Esophagus (tissue), 2 donors: Measurements from ENCODE around the gene UBL4A. TPM values are rescaled to one million over a fixed set of nuclear protein-coding genes. Genes with fewer than 3 reads are reported as not detected.
A peak's percentile ranks its signal among the peaks of the same experiment; 100 is the strongest.

Source experiments
- H3K27ac ChIP-seq, 2 donors: one replicate each; pipeline ENCODE4 v1.5.1; 2013; ENCODE audit warnings: low read depth in 2 of 2, mild to moderate bottlenecking in 2 of 2, inconsistent platforms in 1 of 2, low read length in 1 of 2, moderate library complexity in 1 of 2
- H3K27me3 ChIP-seq, 2 donors: one replicate each; pipeline ENCODE4 v1.6.1; 2013; ENCODE audit warnings: low read length in 2 of 2, control low read depth in 1 of 2, mild to moderate bottlenecking in 1 of 2; ENCODE audit not compliant: insufficient read depth in 2 of 2, control insufficient read depth in 1 of 2
- H3K36me3 ChIP-seq, 2 donors: one replicate each; pipeline ENCODE4 v1.6.1; 2013; ENCODE audit warnings: low read length in 1 of 2; ENCODE audit not compliant: control insufficient read depth in 2 of 2, insufficient read depth in 2 of 2
- H3K4me1 ChIP-seq, 2 donors: one replicate each; pipeline ENCODE4 v1.6.1; 2013; ENCODE audit warnings: low read length in 1 of 2; ENCODE audit not compliant: control insufficient read depth in 2 of 2, insufficient read depth in 2 of 2
- H3K4me3 ChIP-seq, 2 donors: one replicate each; pipeline ENCODE4 v1.5.1; 2013; ENCODE audit warnings: low read length in 2 of 2, mild to moderate bottlenecking in 2 of 2, low read depth in 1 of 2, moderate library complexity in 1 of 2
- H3K9me3 ChIP-seq, 2 donors: one replicate each; pipeline ENCODE4 v1.6.1; 2013; ENCODE audit warnings: mild to moderate bottlenecking in 2 of 2, low read depth in 1 of 2, low read length in 1 of 2, moderate library complexity in 1 of 2; ENCODE audit not compliant: control insufficient read depth in 2 of 2, insufficient read depth in 1 of 2
- WGBS, 2 donors: extraction: QIAGEN DNeasy Blood & Tissue Kit; methylation state at CpG; one replicate each; pipeline ENCODE4 v1.1.7; 2013; 5-methylcytosine and 5-hydroxymethylcytosine counted together
- polyA plus RNA-seq, 2 donors: library from polyadenylated mRNA; stranded (reverse); fragments of 200-250 nt; gene quantifications; one replicate each; pipeline ENCODE4 v1.2.3, GENCODE V29; 2013
- donor health status: healthy with polysubstance abuse.
- donor health status: Bipolar disorder and iron deficiency.

UBL4A gene
- polyA plus RNA-seq, 2 donors: 15.4 to 28.5 TPM

DNA sequence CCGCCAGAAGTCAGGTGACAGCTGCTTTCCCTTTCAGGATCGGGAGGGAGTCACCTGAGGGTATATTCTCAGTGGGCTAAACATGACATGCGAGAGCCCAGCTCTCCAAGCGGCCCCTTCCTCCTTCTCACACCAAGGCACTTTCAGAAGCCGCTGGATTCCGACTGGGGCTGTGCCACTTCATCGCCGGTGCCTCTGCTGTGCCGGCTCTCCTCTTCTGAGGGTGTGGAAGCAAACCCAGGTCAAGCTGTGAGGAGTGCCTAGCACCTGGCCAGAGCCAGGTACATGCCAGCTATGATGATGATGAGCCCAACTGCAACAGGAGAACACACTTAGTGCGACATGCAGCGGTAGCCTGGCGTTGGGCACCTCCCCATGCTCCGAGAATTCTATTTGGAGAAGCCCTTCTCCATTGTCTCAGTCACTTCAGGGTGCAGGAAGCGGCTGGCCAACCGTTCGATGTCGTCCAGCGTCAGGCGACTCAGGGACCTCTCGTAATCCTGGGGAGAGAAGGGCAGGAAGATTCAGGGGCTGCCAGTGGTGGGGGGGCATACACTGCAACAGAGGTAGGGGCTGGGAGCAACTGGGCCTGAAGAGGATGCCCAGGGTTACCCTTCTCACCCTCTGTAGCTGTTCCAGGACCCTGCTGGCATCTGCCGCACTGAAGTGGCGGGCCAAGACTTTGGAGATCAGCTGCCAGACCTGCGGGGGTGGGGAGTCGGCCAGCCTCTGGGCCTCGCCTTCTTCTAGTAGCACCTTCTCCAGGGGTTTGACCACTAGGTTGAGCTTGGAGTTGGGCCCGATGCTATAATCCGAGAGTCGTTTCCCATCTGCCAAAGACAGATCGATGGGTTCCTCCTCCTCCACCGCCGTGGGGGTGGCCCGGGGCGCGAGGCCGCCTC lies 1.0 kb downstream of the UBL4A start:
- WGBS, 2 donors: 29 to 66% methylated on average over 35 of the region's 35 CpGs
- peaks cover 0 to 14% of the 10 kb centered on the region in 2 donors for H3K36me3 ChIP-seq
- H3K27me3 ChIP-seq: no peaks in the 10 kb centered on the region
- H3K27ac ChIP-seq: peak overlapping the region; percentile 73 to 93
- peaks cover 0 to 6% of the 10 kb centered on the region in 2 donors for H3K9me3 ChIP-seq
- H3K4me1 ChIP-seq: peaks cover 5 to 16% of the 10 kb centered on the region in 2 donors
- H3K4me3 ChIP-seq: peak overlapping the region; percentile 64 to 77

DNA sequence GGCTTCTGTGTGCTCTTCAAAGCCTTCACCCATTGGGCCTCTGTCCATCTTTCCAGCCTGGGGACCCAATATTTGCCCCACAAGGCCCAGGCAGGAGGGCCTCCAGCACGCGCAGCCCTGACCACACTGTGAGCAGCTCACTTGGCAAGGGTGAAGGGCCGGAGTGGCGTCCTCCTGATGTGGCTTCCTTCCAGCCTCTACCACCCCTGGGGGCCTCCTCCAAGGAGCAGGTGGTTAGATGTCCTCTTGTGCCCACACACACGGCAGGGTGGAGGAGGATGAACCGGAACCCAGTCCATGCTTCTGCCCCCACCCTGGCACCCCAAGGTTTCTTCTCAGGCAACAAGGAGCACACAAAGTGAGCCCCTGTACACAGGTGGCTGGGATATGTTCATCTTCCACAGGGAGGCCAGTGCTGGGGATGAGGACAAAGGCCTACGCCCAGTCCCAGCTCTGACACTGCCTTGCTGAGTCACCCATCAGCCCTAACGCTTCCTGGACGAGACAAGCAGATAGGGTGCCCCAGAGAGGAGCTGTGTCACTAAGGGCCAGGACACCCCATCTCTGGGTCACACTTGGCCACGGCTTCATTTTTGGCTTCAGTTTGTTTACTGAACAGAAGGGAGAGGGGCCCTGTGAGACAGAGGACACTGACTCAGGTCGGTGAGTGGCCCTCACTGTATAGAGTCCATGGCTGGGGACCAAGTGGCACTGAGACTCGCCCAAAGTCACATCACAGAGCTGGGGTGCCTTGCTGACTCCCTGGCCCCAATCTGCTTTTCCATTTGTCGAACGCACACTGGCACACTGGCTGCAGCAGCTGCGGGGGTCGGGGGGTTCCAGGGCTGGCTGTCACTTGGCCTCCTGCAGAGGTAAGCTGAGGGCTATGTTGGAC lies 1.9 kb downstream of the UBL4A start:
- Histone ChIP-seq H3K36me3 (peaks cover 0 to 14% of the 10 kb centered on the region in 2 donors), H3K27me3 (no peaks in the 10 kb centered on the region), H3K4me1 (peaks cover 5 to 16% of the 10 kb centered on the region in 2 donors), H3K4me3 (no peak overlapping the region), H3K27ac (peak overlapping the region; percentile 73 to 93), H3K9me3 (peaks cover 0 to 6% of the 10 kb centered on the region in 2 donors)
- WGBS, 2 donors: 73 to 74% methylated on average over 16 of the region's 16 CpGs

DNA sequence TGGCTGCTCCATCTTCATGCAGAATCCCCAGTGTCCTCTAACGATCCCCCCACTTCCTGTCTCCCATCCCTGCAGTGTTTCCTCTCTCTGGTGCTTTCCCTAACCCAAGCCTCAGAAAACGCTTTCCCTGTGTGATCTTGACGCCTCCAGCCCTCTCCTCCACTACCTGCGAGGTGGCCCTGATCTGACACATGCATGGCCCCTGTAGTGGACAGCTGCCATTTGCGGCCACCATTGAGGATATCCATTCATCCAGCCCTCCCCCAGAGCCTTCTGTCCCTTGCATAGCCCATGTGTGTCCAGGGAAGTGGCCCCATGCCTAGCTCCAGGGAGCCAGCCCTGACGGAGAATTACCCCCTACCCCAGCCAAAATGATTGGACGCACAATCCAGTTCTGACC lies 3.1 kb downstream of the UBL4A start:
- H3K4me1 ChIP-seq: peaks cover 5 to 12% of the 10 kb centered on the region in 2 donors
- H3K27ac ChIP-seq: no peak overlapping the region
- peaks cover 0 to 6% of the 10 kb centered on the region in 2 donors for H3K9me3 ChIP-seq
- peaks cover 0 to 9% of the 10 kb centered on the region in 2 donors for H3K36me3 ChIP-seq
- no peak overlapping the region for H3K4me3 ChIP-seq
- 84 to 88% methylated on average over 7 of the region's 7 CpGs for WGBS, 2 donors
- H3K27me3 ChIP-seq: no peaks in the 10 kb centered on the region

- Histone ChIP-seq H3K27me3 (no peaks in the 10 kb centered on the region), H3K36me3 (peaks cover 0 to 3% of the 10 kb centered on the region in 2 donors), H3K27ac (no peak overlapping the region), H3K4me3 (no peak overlapping the region), H3K4me1 (peaks cover 5 to 12% of the 10 kb centered on the region in 2 donors), H3K9me3 (peaks cover 0 to 6% of the 10 kb centered on the region in 2 donors)
- 60 to 65% methylated on average over 7 of the region's 7 CpGs for WGBS, 2 donors
Measured at GRCh38 chrX:154482786-154483185, 3.6 kb downstream of the UBL4A start.

GRCh38 chrX:154481911-154482601 lies 4.4 kb downstream of the UBL4A start:
- H3K36me3 ChIP-seq: peaks cover 0 to 3% of the 10 kb centered on the region in 2 donors
- H3K4me3 ChIP-seq: no peak overlapping the region
- WGBS, 2 donors: 81 to 82% methylated on average over 14 of the region's 14 CpGs
- H3K9me3 ChIP-seq: peaks cover 0 to 6% of the 10 kb centered on the region in 2 donors
- H3K27ac ChIP-seq: no peak overlapping the region
- no peaks in the 10 kb centered on the region for H3K27me3 ChIP-seq
- H3K4me1 ChIP-seq: peaks cover 5 to 12% of the 10 kb centered on the region in 2 donors

DNA sequence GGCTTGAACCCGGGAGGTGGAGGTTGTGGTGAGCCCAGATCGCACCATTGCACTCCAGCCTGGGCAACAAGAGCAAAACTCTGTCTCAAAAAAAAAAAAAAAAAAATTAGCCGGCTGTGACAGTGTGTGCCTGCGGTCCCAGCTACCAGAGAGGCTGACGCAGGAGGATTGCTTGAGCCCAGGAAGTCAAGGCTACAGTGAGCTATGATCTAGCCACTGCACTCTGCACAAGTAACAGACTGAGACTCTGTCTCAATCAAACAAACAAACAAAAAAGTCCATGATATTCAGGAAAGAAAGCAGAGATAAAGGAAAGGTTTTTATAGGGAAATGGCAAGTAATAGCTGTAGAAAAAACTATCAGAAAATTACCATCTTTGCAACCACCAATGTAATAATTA lies 5.2 kb downstream of the UBL4A start:
- peaks cover 0 to 2% of the 10 kb centered on the region in 2 donors for H3K9me3 ChIP-seq
- WGBS, 2 donors: 94 to 95% methylated on average over 5 of the region's 5 CpGs
- H3K36me3 ChIP-seq: peaks cover 0 to 3% of the 10 kb centered on the region in 2 donors
- no peak overlapping the region for H3K27ac ChIP-seq
- H3K27me3 ChIP-seq: no peaks in the 10 kb centered on the region
- peaks cover 5 to 12% of the 10 kb centered on the region in 2 donors for H3K4me1 ChIP-seq
- no peak overlapping the region for H3K4me3 ChIP-seq

DNA sequence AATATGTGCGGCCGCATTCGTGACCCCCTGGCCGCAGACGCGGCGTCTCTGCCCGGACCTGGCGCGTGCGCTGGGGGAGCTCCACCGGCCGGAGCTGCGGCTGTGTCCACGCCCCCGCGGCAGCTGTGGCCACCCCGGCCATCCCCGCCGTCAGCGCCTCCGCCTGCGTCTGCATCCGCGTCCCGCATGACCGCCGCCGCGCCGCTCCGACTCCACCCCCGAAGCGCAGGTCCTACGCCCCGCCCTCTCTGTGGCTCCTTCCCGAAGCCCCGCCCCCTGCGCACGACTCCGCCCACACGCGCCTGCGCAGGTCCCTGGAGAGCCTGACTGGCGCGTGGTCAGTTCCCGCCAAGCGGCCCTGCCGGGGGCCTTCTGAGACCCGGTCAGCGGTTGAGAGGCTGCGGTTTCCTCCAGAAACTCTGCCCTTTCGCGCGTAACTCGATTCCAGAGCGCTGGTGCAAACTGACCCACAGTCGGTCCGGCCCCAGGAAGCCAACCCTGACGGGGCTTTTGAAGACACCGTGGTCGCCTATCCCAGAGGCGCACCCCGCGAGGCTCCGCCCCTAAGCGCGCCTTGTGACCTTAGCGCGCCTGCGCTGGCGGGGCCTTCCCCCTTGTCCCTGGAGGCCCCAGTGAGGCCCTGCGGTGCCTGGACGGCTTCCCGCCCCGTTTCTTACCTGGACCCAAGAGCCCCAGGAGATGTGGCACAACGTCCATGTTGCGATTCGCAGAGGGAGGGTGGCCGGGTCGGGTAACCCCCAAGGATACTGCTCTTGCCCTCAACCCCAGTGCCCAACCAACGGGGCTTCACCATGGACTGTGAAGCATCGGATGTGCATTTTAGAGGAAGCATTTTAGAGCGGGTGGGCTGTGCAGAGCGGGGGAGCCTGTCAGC lies 7.4 kb downstream of the UBL4A start, which contains the start of gene LAGE3:
LAGE3 (minus strand) TSS at position 554 of the 895 bp plus-strand sequence; CDS start at position 188, 366 bp downstream.
- Histone ChIP-seq H3K4me1 (no peaks in the 10 kb centered on the region), H3K9me3 (peaks cover 0 to 2% of the 10 kb centered on the region in 2 donors), H3K27ac (peak within 1 kb of the TSS; percentile 66 to 83), H3K27me3 (no peaks in the 10 kb centered on the region), H3K4me3 (peak within 1 kb of the TSS; percentile 37 to 56), H3K36me3 (no peaks in the 10 kb centered on the region)
- 4 to 40% methylated on average over 85 of the region's 85 CpGs for WGBS, 2 donors

GRCh38 chrX:154477891-154478477 lies 8.4 kb downstream of the UBL4A start:
- Histone ChIP-seq H3K9me3 (peaks cover 0 to 2% of the 10 kb centered on the region in 2 donors), H3K36me3 (peaks cover 0 to 2% of the 10 kb centered on the region in 2 donors), H3K4me1 (no peaks in the 10 kb centered on the region), H3K27me3 (no peaks in the 10 kb centered on the region), H3K27ac (peak overlapping the region; percentile 27 to 54), H3K4me3 (peak overlapping the region; percentile 37 to 56)
- 54 to 73% methylated on average over 24 of the region's 24 CpGs for WGBS, 2 donors
